HepG2 (cell line): ENCODE results near the gene GPHN. TPM values are rescaled to one million over a fixed set of nuclear protein-coding genes. Genes with fewer than 3 reads are reported as not detected.
A peak's percentile ranks its signal among the peaks of the same experiment; 100 is the strongest.

Experiments
- ARID5B ChIP-seq: IDR thresholded peaks from 2 replicates; pipeline ENCODE4 v1.4.0; 2020; ENCODE audit warnings: mild to moderate bottlenecking, missing genetic modification reagents
- KLF16 ChIP-seq, 2 experiments: sonication (generic) in 1 of 2; formaldehyde crosslinking in 1 of 2; IDR thresholded peaks; 2 replicates each; pipeline versions ENCODE4 v1.6.1 to v1.8.0; 2016 to 2023; ENCODE audit warnings: missing genetic modification reagents in 2 of 2, missing compliant biosample characterization in 1 of 2
- MAFK ChIP-seq, 2 experiments: IDR thresholded peaks in 1 of 2; conservative IDR thresholded peaks in 1 of 2; 2 replicates each; pipeline ENCODE4 v1.6.1; 2011; ENCODE audit warnings: improper control_type of control experiment in 2 of 2, low read length in 2 of 2
- PLSCR1 ChIP-seq: sonication (generic); formaldehyde crosslinking; IDR thresholded peaks from 2 replicates; pipeline ENCODE4 v1.5.0; 2020; ENCODE audit warnings: missing genetic modification reagents, mild to moderate bottlenecking, borderline replicate concordance
- ZBTB7A ChIP-seq: sonication (generic); formaldehyde crosslinking; IDR thresholded peaks from 2 replicates; pipeline ENCODE4 v1.8.0; 2022; ENCODE audit warnings: mild to moderate bottlenecking, missing genetic modification reagents
- ZNF343 ChIP-seq: sonication (generic); formaldehyde crosslinking; IDR thresholded peaks from 2 replicates; pipeline ENCODE4 v1.4.0; 2020; ENCODE audit warnings: mild to moderate bottlenecking, missing genetic modification reagents
- polyA plus RNA-seq, 8 experiments: library from polyadenylated mRNA; depleted of rRNA in 3 of 8; stranded (reverse) in 7 of 8; unstranded in 1 of 8; fragments of >200 nt; fragmentation: Illumina TruSeq in 4 of 8; extraction: Trizol in 4 of 8; gene quantifications; 2 replicates each; pipeline versions ENCODE4 v1.2.1 to v1.2.3, GENCODE V29; 2011 to 2016; ENCODE audit warnings: low read depth in 4 of 8, missing spikeins in 1 of 8, mixed read lengths in 1 of 8; ENCODE audit not compliant: insufficient read depth in 1 of 8
- total RNA-seq, 5 experiments: library from RNA; depleted of rRNA; stranded (reverse); fragments of >200 nt; fragmentation: Illumina TruSeq; extraction: Trizol; gene quantifications; 2 replicates each; pipeline ENCODE4 v1.2.3, GENCODE V29; 2016; ENCODE audit warnings: low read depth in 1 of 5

GPHN gene
- total and polyA plus RNA-seq, 2 of the 13 experiments (the other 11 are each of a cell fraction or from before 2014, with no cell fraction given): 12.7 to 19.2 TPM

- TF ChIP-seq PLSCR1 (CRISPR knock-in tag): no peak
- no peak for TF ChIP-seq ZBTB7A (CRISPR knock-in tag)
- peak in 1 of 2 experiments; percentile 58; a peak in 1 of 4 replicates for TF ChIP-seq KLF16 (CRISPR knock-in tag; IDR thresholded peaks at IDR 0.05)
- TF ChIP-seq MAFK (conservative IDR thresholded peaks at IDR 0.05 in 1 of 2, IDR thresholded peaks at IDR 0.05 in 1 of 2; ENCODE audit: low read length in 2 of 2): 0 out of 4 replicates have a peak, but pooled peaks of 1 of the 2 experiments have one; percentile 21
- TF ChIP-seq ZNF343: no peak
- TF ChIP-seq ARID5B (CRISPR knock-in tag): 0 out of 2 replicates have a peak, but pooled peaks have one; percentile 35
These were observed 12.5 kb upstream of the GPHN start (continued) for GRCh38 chr14:66495218-66496098.
